CD14-positive monocyte (primary cell): ENCODE results near the gene ROR1. TPM values are rescaled to one million over a fixed set of nuclear protein-coding genes. Genes with fewer than 3 reads are reported as not detected.

Experiments used
- DNase-seq, 3 donors: peaks; one replicate each; pipeline ENCODE4 v3.0.0-alpha.2; 2011 to 2022
- H2AFZ ChIP-seq: 2 replicates; pipeline ENCODE4 v1.6.0; 2012; ENCODE audit warnings: mild to moderate bottlenecking, low read depth, low read length, inconsistent platforms; ENCODE audit not compliant: insufficient read depth, poor library complexity, severe bottlenecking
- H3K27ac ChIP-seq, 2 donors: 1 replicate in 1 of 2; 2 replicates in 1 of 2; pipeline ENCODE4 v1.5.1; 2012 to 2013; ENCODE audit warnings: low read length in 2 of 2, control low read depth in 1 of 2, inconsistent platforms in 1 of 2, low read depth in 1 of 2, mild to moderate bottlenecking in 1 of 2
- H3K27me3 ChIP-seq, 2 donors: one replicate each; pipeline versions ENCODE4 v1.6.0 to v1.6.1; 2011 to 2013; ENCODE audit warnings: low read length in 2 of 2; ENCODE audit not compliant: control insufficient read depth in 2 of 2, insufficient read depth in 2 of 2
- H3K36me3 ChIP-seq, 2 donors: replicated peaks in 1 of 2; 1 replicate in 1 of 2; 2 replicates in 1 of 2; pipeline versions ENCODE4 v1.5.1 to v1.6.1; 2012 to 2013; ENCODE audit warnings: low read length in 2 of 2, control low read depth in 1 of 2, inconsistent platforms in 1 of 2, mild to moderate bottlenecking in 1 of 2; ENCODE audit not compliant: insufficient read depth in 2 of 2, control insufficient read depth in 1 of 2
- H3K4me1 ChIP-seq, 2 donors: 1 replicate in 1 of 2; 2 replicates in 1 of 2; pipeline versions ENCODE4 v1.5.1 to v1.6.1; 2012 to 2013; ENCODE audit warnings: low read length in 2 of 2, control low read depth in 1 of 2, inconsistent platforms in 1 of 2, mild to moderate bottlenecking in 1 of 2, moderate library complexity in 1 of 2; ENCODE audit not compliant: insufficient read depth in 2 of 2, control insufficient read depth in 1 of 2
- H3K4me2 ChIP-seq: replicated peaks from 2 replicates; pipeline ENCODE3; 2012; ENCODE audit warnings: low read length, moderate library complexity, mild to moderate bottlenecking; ENCODE audit not compliant: poor library complexity, severe bottlenecking; ENCODE audit errors: extremely low read depth
- H3K4me3 ChIP-seq, 3 experiments: fragments of 200-600 bp in 1 of 3; sonication (generic) in 1 of 3; replicated peaks in 1 of 3; 1 replicate in 2 of 3; 2 replicates in 1 of 3; pipeline ENCODE4 v1.5.1; 2011 to 2013; ENCODE audit warnings: low read length in 3 of 3, mild to moderate bottlenecking in 3 of 3, control low read depth in 2 of 3, low read depth in 2 of 3, inconsistent platforms in 1 of 3, moderate library complexity in 1 of 3
- H3K79me2 ChIP-seq: 2 replicates; pipeline ENCODE4 v1.6.0; 2012; ENCODE audit warnings: mild to moderate bottlenecking, control low read depth, inconsistent platforms, low read length, moderate library complexity; ENCODE audit not compliant: insufficient read depth
- H3K9ac ChIP-seq: 2 replicates; pipeline ENCODE4 v1.6.0; 2017; ENCODE audit warnings: low read length, mild to moderate bottlenecking; ENCODE audit not compliant: insufficient read depth, poor library complexity, severe bottlenecking
- H3K9me3 ChIP-seq, 2 donors: replicated peaks in 1 of 2; 1 replicate in 1 of 2; 2 replicates in 1 of 2; pipeline versions ENCODE4 v1.5.1 to v1.6.1; 2012 to 2013; ENCODE audit warnings: low read length in 2 of 2, control low read depth in 1 of 2; ENCODE audit not compliant: control insufficient read depth in 1 of 2, insufficient read depth in 1 of 2
- H4K20me1 ChIP-seq: 2 replicates; pipeline ENCODE4 v1.6.0; 2012; ENCODE audit warnings: mild to moderate bottlenecking, low read length, control low read depth, moderate library complexity; ENCODE audit not compliant: insufficient read depth
- H3K27ac Mint-ChIP-seq, 7 donors: one replicate each; pipeline ENCODE4 v1.8.0; 2020; ENCODE audit warnings: mild to moderate bottlenecking in 7 of 7, mixed read lengths in 7 of 7, moderate library complexity in 6 of 7, inconsistent platforms in 2 of 7
- H3K27me3 Mint-ChIP-seq, 3 donors: one replicate each; pipeline ENCODE4 v1.8.0; 2021 to 2022; ENCODE audit warnings: low read depth in 3 of 3, mild to moderate bottlenecking in 3 of 3, mixed read lengths in 3 of 3, moderate library complexity in 3 of 3, inconsistent platforms in 1 of 3
- H3K36me3 Mint-ChIP-seq, 2 donors: one replicate each; pipeline ENCODE4 v1.8.0; 2020; ENCODE audit warnings: mixed read lengths in 2 of 2, inconsistent platforms in 1 of 2, mild to moderate bottlenecking in 1 of 2
- H3K4me1 Mint-ChIP-seq: one replicate; pipeline ENCODE4 v1.8.0; 2020; ENCODE audit warnings: mild to moderate bottlenecking, mixed read lengths
- H3K4me3 Mint-ChIP-seq, 2 donors: one replicate each; pipeline ENCODE4 v1.8.0; 2020; ENCODE audit warnings: mild to moderate bottlenecking in 2 of 2, mixed read lengths in 2 of 2, moderate library complexity in 1 of 2
- H3K9me3 Mint-ChIP-seq, 7 donors: one replicate each; pipeline ENCODE4 v1.8.0; 2020 to 2022; ENCODE audit warnings: mixed read lengths in 7 of 7, mild to moderate bottlenecking in 6 of 7, moderate library complexity in 6 of 7, inconsistent platforms in 2 of 7
- WGBS: methylation state at CpG from one replicate; pipeline ENCODE4 v1.1.5; 2013; ENCODE audit warnings: missing lambda C conversion rate; ENCODE audit not compliant: insufficient coverage; 5-methylcytosine and 5-hydroxymethylcytosine counted together
- intact Hi-C, 2 donors: fragments of 100-400 bp; cut with micrococcal nuclease; formaldehyde crosslinking; loops; one replicate each; pipeline versions ENCODE4 v1.15.0 to v1.15.1; 2023
- polyA plus RNA-seq, 3 donors: library from polyadenylated mRNA; depleted of rRNA in 1 of 3; unstranded in 2 of 3; stranded (reverse) in 1 of 3; fragments of 300-500 nt in 2 of 3; fragments of >200 nt in 1 of 3; fragmentation: Illumina TruSeq in 2 of 3; gene quantifications; 1 replicate in 2 of 3; 2 replicates in 1 of 3; pipeline ENCODE4 v1.2.3, GENCODE V29; 2012 to 2021
- TF ChIP-seq, protein P1 (sequence below): fragments of 200-600 bp; IDR thresholded peaks from one replicate; pipeline ENCODE4 v1.8.0; 2022; ENCODE audit warnings: antibody characterized with exemption, mild to moderate bottlenecking

The ROR1 gene
- polyA plus RNA-seq, 3 donors: not detected

DNA sequence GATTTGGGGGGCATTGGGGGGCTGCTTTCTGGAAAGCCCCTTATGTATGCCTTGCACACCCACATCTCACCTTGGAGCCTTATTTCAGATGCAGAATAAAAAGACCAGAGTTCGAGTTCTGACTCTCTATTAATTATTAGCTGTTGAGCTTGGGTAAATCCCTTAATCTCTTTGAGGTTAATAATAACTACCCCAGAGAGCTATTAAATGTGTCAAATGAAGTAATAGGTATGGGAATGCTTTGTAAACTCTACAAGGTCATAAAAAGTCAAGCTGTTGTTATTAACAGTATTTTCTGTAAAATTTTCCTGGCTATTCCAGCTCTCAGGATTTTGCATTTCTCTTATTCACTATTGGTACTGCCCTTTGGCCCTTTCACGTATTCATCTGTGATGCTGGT lies 122.9 kb downstream of the ROR1 start:
- Mint-ChIP-seq H3K36me3 (no peaks in the 10 kb centered on the region), H3K27me3 (peaks cover 0 to 3% (median 0%) of the 10 kb centered on the region in 3 donors), H3K9me3 (peaks cover 0 to 4% (median 1%) of the 10 kb centered on the region in 7 donors), H3K27ac (no peak overlapping the region), H3K4me3 (no peak overlapping the region), H3K4me1 (no peaks in the 10 kb centered on the region)
- H3K9me3 ChIP-seq: no peaks in the 10 kb centered on the region
- no CpG with 5 or more reads among the region's 2 CpGs for WGBS
- H4K20me1 ChIP-seq: no peaks in the 10 kb centered on the region
- DNase-seq: no peak
- H3K36me3 ChIP-seq: no peaks in the 10 kb centered on the region
- H3K4me3 ChIP-seq: no peak overlapping the region
- H2AFZ ChIP-seq: no peak overlapping the region
- H3K9ac ChIP-seq: no peak overlapping the region
- H3K4me2 ChIP-seq: no peak overlapping the region
- intact Hi-C loops: no loop called here
- no peaks in the 10 kb centered on the region for H3K27me3 ChIP-seq
- no peak overlapping the region for H3K27ac ChIP-seq
- TF ChIP-seq, protein P1, sequence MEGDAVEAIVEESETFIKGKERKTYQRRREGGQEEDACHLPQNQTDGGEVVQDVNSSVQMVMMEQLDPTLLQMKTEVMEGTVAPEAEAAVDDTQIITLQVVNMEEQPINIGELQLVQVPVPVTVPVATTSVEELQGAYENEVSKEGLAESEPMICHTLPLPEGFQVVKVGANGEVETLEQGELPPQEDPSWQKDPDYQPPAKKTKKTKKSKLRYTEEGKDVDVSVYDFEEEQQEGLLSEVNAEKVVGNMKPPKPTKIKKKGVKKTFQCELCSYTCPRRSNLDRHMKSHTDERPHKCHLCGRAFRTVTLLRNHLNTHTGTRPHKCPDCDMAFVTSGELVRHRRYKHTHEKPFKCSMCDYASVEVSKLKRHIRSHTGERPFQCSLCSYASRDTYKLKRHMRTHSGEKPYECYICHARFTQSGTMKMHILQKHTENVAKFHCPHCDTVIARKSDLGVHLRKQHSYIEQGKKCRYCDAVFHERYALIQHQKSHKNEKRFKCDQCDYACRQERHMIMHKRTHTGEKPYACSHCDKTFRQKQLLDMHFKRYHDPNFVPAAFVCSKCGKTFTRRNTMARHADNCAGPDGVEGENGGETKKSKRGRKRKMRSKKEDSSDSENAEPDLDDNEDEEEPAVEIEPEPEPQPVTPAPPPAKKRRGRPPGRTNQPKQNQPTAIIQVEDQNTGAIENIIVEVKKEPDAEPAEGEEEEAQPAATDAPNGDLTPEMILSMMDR: no peak
- no peaks in the 10 kb centered on the region for H3K79me2 ChIP-seq
- no peaks in the 10 kb centered on the region for H3K4me1 ChIP-seq

DNA sequence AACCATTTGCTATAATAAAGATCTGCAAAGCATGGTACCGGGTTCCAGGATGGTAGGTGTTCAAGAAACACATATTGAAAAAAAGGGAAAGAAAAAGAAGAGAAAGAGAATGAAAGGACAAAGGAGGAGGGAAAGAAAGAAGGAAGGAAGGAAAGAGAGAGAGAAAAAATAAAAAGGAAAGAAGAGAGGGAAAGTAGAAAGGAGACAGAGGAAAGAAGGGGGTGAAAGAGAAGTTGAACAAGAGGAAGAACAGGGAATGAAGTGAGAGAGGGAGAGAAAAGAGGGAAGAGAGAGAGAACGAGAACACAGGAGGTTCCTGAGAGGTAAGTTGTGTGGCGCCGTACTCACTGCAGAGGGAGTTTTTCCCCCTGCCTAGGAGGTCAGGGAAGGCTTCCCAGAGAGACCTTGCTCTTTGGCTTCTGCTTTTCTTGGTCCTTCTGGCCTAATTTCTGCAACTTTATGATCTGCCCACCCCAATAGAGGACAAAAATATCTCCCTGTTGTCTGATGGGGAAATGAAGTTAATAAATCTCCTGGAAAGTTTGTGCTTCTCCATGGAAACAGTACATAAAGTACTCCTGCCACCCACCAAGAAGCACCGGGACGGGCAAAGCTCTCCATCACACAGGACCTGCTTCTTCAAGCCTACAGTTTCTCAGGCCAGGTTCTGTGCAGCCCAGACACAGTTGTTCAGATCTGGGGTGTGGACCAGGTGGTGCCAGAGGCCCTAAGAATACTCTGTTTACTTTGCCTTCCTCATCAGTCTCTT lies 124.8 kb downstream of the ROR1 start:
- Histone ChIP-seq H3K9me3 (no peaks in the 10 kb centered on the region), H3K27me3 (no peaks in the 10 kb centered on the region), H3K4me1 (no peaks in the 10 kb centered on the region), H4K20me1 (no peaks in the 10 kb centered on the region), H3K4me3 (no peak overlapping the region), H3K36me3 (no peaks in the 10 kb centered on the region), H3K4me2 (no peak overlapping the region), H2AFZ (no peak overlapping the region), H3K27ac (no peak overlapping the region), H3K79me2 (no peaks in the 10 kb centered on the region), H3K9ac (no peak overlapping the region)
- intact Hi-C loops: no loop called here
- Mint-ChIP-seq H3K36me3 (no peaks in the 10 kb centered on the region), H3K27me3 (peaks cover 0 to 1% (median 0%) of the 10 kb centered on the region in 3 donors), H3K4me3 (no peak overlapping the region), H3K27ac (no peak overlapping the region), H3K9me3 (peaks cover 0 to 4% (median 1%) of the 10 kb centered on the region in 7 donors), H3K4me1 (no peaks in the 10 kb centered on the region)
- no peak for DNase-seq
- TF ChIP-seq, protein P1: no peak
- 77% methylated on average over 6 of the region's 6 CpGs for WGBS
